Measurements from ENCODE around the gene ACOXL.

The ACOXL gene

GRCh38 chr2:110751642-110752041, 19.3 kb downstream of the ACOXL start:
- Histone ChIP-seq H3K9me3 (ENCODE audit: control insufficient read depth, insufficient read depth, low read depth, low read length) (no peaks in the 10 kb centered on the region), H3K36me3 (ENCODE audit: control insufficient read depth in 2 of 2, insufficient read depth in 1 of 2, low read length in 2 of 2) (no peaks in the 10 kb centered on the region), H3K27ac (ENCODE audit: extremely low read depth, low read depth, low read length) (no peak overlapping the region), H3K4me3 (ENCODE audit: low read depth, low read length) (no peak overlapping the region), H3K4me1 (ENCODE audit: control insufficient read depth, insufficient read depth, low read length) (peaks cover 3% of the 10 kb centered on the region; the same call in 1 of the 2 replicates)
- ChIA-PET CTCF (no interaction called here), POLR2A (no interaction called here)
- TF ChIP-seq, protein P1, sequence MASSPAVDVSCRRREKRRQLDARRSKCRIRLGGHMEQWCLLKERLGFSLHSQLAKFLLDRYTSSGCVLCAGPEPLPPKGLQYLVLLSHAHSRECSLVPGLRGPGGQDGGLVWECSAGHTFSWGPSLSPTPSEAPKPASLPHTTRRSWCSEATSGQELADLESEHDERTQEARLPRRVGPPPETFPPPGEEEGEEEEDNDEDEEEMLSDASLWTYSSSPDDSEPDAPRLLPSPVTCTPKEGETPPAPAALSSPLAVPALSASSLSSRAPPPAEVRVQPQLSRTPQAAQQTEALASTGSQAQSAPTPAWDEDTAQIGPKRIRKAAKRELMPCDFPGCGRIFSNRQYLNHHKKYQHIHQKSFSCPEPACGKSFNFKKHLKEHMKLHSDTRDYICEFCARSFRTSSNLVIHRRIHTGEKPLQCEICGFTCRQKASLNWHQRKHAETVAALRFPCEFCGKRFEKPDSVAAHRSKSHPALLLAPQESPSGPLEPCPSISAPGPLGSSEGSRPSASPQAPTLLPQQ (tag by site-specific recombination; IDR thresholded peaks at IDR 0.05), result no peak
- no peak for TF ChIP-seq ZNF768 (tag by site-specific recombination; IDR thresholded peaks at IDR 0.05)

DNA sequence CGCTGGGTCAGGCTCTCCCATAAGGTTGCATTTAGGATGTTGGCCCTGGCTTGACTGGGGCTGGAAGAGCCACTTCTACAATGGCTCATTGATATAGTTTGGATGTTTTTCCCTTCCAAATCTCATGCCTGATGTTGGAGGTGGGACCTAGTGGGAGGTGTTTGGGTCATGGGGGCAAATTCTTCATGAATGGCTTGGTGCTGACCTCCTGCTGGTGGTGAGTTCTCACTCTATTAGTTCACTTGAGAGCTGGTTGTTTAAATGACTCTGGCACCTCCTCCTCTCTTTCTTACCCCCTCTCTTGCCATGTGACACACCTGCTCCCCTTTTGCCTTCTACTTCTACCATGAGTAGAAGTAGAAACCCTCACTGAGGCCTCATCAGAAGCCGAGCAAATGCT, 20.5 kb downstream of the ACOXL start:
- Histone ChIP-seq H3K36me3 (ENCODE audit: control insufficient read depth in 2 of 2, insufficient read depth in 1 of 2, low read length in 2 of 2) (no peaks in the 10 kb centered on the region), H3K27ac (ENCODE audit: extremely low read depth, low read depth, low read length) (no peak overlapping the region), H3K9me3 (ENCODE audit: control insufficient read depth, insufficient read depth, low read depth, low read length) (no peaks in the 10 kb centered on the region), H3K4me1 (ENCODE audit: control insufficient read depth, insufficient read depth, low read length) (peaks cover 3% of the 10 kb centered on the region; the same call in 1 of the 2 replicates), H3K4me3 (ENCODE audit: low read depth, low read length) (no peak overlapping the region)
- POLR2A ChIA-PET, result no interaction called here
- CTCF ChIA-PET, result interaction anchor here (1.1 kb wide), 1 partner anchor 95 kb away, joined by 3 read pairs; no protein-coding TSS in a partner anchor
- TF ChIP-seq ZNF155 (tag by site-specific recombination; IDR thresholded peaks at IDR 0.05) (no peak), ZEB2 (tag by site-specific recombination; IDR thresholded peaks at IDR 0.05) (no peak), ZSCAN23 (tag by site-specific recombination; IDR thresholded peaks at IDR 0.05) (no peak), MZF1 (tag by site-specific recombination; IDR thresholded peaks at IDR 0.05; ENCODE audit: borderline replicate concordance) (no peak), WT1 (tag by site-specific recombination; IDR thresholded peaks at IDR 0.05) (no peak), ZNF677 (tag by site-specific recombination; IDR thresholded peaks at IDR 0.05) (no peak), ZNF223 (tag by site-specific recombination; IDR thresholded peaks at IDR 0.05) (no peak), GLIS2 (tag by site-specific recombination; IDR thresholded peaks at IDR 0.05) (no peak), ZNF548 (tag by site-specific recombination; IDR thresholded peaks at IDR 0.05) (no peak), BCL11B (tag by site-specific recombination; IDR thresholded peaks at IDR 0.05; ENCODE audit: low read depth) (no peak)
- TF ChIP-seq, protein P2, sequence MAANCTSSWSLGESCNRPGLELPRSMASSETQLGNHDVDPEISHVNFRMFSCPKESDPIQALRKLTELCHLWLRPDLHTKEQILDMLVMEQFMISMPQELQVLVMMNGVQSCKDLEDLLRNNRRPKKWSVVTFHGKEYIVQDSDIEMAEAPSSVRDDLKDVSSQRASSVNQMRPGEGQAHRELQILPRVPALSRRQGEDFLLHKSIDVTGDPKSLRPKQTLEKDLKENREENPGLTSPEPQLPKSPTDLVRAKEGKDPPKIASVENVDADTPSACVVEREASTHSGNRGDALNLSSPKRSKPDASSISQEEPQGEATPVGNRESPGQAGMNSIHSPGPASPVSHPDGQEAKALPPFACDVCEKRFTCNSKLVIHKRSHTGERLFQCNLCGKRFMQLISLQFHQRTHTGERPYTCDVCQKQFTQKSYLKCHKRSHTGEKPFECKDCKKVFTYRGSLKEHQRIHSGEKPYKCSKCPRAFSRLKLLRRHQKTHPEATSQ (tag by site-specific recombination; IDR thresholded peaks at IDR 0.05), result no peak
- TF ChIP-seq, protein P1 (tag by site-specific recombination; IDR thresholded peaks at IDR 0.05), result no peak

DNA sequence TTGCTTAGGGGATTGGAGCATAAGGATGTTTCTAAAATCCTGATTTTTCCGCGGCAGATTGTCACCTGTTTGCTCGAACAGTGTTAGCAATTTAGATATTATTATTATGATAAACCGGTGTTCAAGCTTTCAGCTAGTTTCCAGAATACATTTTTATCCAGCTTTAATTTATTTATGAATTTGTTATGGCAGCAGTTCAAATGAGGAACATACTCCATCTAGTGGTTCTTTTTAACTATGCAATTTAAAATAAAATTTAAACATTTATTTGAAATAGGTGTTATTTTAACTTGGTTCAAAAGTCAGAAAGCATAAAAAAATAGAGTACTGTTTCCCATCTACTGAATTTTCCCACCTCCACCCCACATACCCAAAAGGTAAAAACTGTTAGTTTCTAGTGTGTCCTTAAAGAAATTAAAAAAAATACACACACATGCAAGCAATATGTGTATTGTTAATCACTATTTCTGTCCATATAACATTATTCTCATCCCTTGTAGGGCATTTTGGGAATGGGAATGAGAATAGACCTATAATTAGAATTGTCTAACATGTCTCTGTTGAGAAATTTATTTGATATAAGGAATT, 23.2 kb downstream of the ACOXL start:
- no peak overlapping the region for H3K4me3 ChIP-seq (ENCODE audit: low read depth, low read length)
- TF ChIP-seq, protein P3, sequence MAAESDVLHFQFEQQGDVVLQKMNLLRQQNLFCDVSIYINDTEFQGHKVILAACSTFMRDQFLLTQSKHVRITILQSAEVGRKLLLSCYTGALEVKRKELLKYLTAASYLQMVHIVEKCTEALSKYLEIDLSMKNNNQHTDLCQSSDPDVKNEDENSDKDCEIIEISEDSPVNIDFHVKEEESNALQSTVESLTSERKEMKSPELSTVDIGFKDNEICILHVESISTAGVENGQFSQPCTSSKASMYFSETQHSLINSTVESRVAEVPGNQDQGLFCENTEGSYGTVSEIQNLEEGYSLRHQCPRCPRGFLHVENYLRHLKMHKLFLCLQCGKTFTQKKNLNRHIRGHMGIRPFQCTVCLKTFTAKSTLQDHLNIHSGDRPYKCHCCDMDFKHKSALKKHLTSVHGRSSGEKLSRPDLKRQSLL (tag by site-specific recombination; IDR thresholded peaks at IDR 0.05), result no peak
- TF ChIP-seq ZNF37A (tag by site-specific recombination; IDR thresholded peaks at IDR 0.05), result no peak
- TF ChIP-seq ZNF654 (tag by site-specific recombination; IDR thresholded peaks at IDR 0.05; ENCODE audit: low read depth), result peak; percentile 65
- no peaks in the 10 kb centered on the region for H3K36me3 ChIP-seq (ENCODE audit: control insufficient read depth in 2 of 2, insufficient read depth in 1 of 2, low read length in 2 of 2)
- ChIA-PET CTCF (interaction anchor here (0.7 to 2.3 kb wide), 21 partner anchors 10 to 352 kb away, joined by 3 to 26 read pairs (median 3); partner anchors contain the start of gene BUB1), POLR2A (interaction anchor here (1.0 kb wide), 1 partner anchor 78 kb away, joined by 3 read pairs; the partner anchor contains the start of gene BUB1)
- H3K9me3 ChIP-seq (ENCODE audit: control insufficient read depth, insufficient read depth, low read depth, low read length), result no peaks in the 10 kb centered on the region
- H3K27ac ChIP-seq (ENCODE audit: extremely low read depth, low read depth, low read length), result no peak overlapping the region
- H3K4me1 ChIP-seq (ENCODE audit: control insufficient read depth, insufficient read depth, low read length), result no peaks in the 10 kb centered on the region

All from HEK293 (cell line).